Progenitor cell of endocrine pancreas (in vitro differentiated cells): Measurements from ENCODE around the gene ANO8. TPM values are rescaled to one million over a fixed set of nuclear protein-coding genes. Genes with fewer than 3 reads are reported as not detected.
A peak's percentile ranks its signal among the peaks of the same experiment; 100 is the strongest.

Source experiments
- DNase-seq: peaks from one replicate; pipeline ENCODE4 v3.0.0; 2021; ENCODE audit warnings: low spot score; ENCODE audit not compliant: unreplicated experiment
- H3K27ac Mint-ChIP-seq: 2 replicates; pipeline ENCODE4 v1.8.0; 2021; ENCODE audit warnings: mild to moderate bottlenecking, moderate library complexity, mixed read lengths
- H3K27me3 Mint-ChIP-seq: 2 replicates; pipeline ENCODE4 v1.8.0; 2021; ENCODE audit warnings: mixed read lengths
- H3K36me3 Mint-ChIP-seq: 2 replicates; pipeline ENCODE4 v1.8.0; 2022; ENCODE audit warnings: mixed read lengths; ENCODE audit not compliant: insufficient read depth
- H3K4me1 Mint-ChIP-seq: 2 replicates; pipeline ENCODE4 v1.8.0; 2021; ENCODE audit warnings: low read depth, mixed read lengths
- H3K4me3 Mint-ChIP-seq: 2 replicates; pipeline ENCODE4 v1.8.0; 2021; ENCODE audit warnings: low read depth, mild to moderate bottlenecking, moderate library complexity, mixed read lengths
- H3K9me3 Mint-ChIP-seq: 2 replicates; pipeline ENCODE4 v1.8.0; 2021; ENCODE audit warnings: low read depth, mixed read lengths
- total RNA-seq: library from RNA; stranded (reverse); gene quantifications from 2 replicates; pipeline ENCODE4 v1.2.1, GENCODE V29; 2021
- TF ChIP-seq, protein P1 (sequence below): fragments of 200-600 bp; sonication (generic); IDR thresholded peaks from one replicate; pipeline ENCODE4 v1.5.0; 2021; ENCODE audit warnings: antibody characterized with exemption, mild to moderate bottlenecking; ENCODE audit not compliant: unreplicated experiment

The ANO8 gene
- total RNA-seq, 1 donor from 2014 or later = 45.2 TPM

GRCh38 chr19:17286263-17286662, 48.4 kb downstream of the ANO8 start:
- TF ChIP-seq, protein P1, sequence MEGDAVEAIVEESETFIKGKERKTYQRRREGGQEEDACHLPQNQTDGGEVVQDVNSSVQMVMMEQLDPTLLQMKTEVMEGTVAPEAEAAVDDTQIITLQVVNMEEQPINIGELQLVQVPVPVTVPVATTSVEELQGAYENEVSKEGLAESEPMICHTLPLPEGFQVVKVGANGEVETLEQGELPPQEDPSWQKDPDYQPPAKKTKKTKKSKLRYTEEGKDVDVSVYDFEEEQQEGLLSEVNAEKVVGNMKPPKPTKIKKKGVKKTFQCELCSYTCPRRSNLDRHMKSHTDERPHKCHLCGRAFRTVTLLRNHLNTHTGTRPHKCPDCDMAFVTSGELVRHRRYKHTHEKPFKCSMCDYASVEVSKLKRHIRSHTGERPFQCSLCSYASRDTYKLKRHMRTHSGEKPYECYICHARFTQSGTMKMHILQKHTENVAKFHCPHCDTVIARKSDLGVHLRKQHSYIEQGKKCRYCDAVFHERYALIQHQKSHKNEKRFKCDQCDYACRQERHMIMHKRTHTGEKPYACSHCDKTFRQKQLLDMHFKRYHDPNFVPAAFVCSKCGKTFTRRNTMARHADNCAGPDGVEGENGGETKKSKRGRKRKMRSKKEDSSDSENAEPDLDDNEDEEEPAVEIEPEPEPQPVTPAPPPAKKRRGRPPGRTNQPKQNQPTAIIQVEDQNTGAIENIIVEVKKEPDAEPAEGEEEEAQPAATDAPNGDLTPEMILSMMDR = no peak
- Mint-ChIP-seq H3K4me3 (no peak overlapping the region), H3K27ac (no peak overlapping the region), H3K4me1 (no peaks in the 10 kb centered on the region), H3K27me3 (peaks cover 6% of the 10 kb centered on the region), H3K9me3 (no peaks in the 10 kb centered on the region), H3K36me3 (no peaks in the 10 kb centered on the region)
- no peak for DNase-seq

- Mint-ChIP-seq H3K27ac (no peak overlapping the region), H3K27me3 (peaks cover 7% of the 10 kb centered on the region), H3K4me3 (no peak overlapping the region), H3K4me1 (no peaks in the 10 kb centered on the region), H3K36me3 (no peaks in the 10 kb centered on the region), H3K9me3 (no peaks in the 10 kb centered on the region)
- DNase-seq = no peak
- TF ChIP-seq, protein P1 = no peak
Observed at GRCh38 chr19:17285415-17286135, 49.1 kb downstream of the ANO8 start.

DNA sequence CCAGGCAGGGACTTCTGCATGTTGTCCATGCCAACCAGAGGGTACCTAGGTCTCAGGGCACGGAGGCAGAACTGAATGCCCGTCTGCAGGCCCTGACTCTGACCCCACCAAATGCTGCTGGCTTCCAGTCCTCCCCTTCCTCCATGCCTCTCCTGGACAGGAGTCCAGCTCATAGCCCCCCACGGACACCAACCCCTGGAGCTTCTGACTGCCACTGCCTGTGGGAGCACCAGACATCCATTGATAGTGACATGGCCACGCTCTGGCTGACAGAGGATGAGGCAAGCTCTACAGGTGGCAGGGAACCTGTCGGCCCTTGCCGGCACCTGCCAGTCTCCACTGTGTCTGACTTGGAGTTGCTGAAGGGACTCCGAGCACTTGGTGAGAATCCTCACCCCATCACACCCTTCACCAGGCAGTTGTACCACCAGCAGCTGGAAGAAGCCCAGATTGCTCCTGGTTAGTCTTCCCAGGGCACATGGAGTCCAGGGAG, 51.1 kb downstream of the ANO8 start:
- DNase-seq = no peak
- H3K27me3 Mint-ChIP-seq = peaks cover 7% of the 10 kb centered on the region
- TF ChIP-seq, protein P1 = no peak
- H3K36me3 Mint-ChIP-seq = peaks cover 2% of the 10 kb centered on the region
- no peaks in the 10 kb centered on the region for H3K9me3 Mint-ChIP-seq
- no peak overlapping the region for H3K4me3 Mint-ChIP-seq
- no peaks in the 10 kb centered on the region for H3K4me1 Mint-ChIP-seq
- H3K27ac Mint-ChIP-seq = no peak overlapping the region

DNA sequence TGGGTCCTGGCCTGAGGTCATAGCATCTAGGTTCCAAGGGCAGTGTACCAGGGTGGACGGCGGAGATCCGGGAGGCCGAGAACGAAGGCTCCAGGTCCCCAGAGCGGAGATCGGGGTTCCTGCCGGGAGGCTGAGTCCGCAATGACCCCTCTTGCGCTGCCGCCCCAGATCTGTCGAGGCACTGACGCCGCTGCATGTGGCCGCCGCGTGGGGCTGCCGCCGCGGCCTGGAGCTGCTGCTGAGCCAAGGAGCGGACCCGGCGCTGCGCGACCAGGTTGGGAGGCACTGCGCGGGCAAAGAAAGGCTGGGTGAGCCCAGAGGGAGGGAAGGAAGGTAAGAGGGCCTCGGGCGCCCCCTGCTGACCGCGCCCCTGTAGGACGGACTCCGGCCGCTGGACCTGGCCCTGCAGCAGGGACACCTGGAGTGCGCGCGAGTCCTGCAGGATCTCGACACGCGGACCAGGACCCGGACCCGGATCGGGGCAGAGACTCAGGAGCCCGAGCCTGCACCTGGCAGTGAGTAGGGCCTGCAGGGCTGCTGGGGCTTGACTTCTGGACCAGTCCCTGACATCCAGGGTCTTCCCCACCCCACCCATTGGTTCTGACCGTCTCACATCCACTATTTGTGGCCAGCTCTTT, 52.0 kb downstream of the ANO8 start:
- H3K4me3 Mint-ChIP-seq = peak overlapping the region; percentile 67
- H3K9me3 Mint-ChIP-seq = no peaks in the 10 kb centered on the region
- TF ChIP-seq, protein P1 = peak; percentile 97
- H3K4me1 Mint-ChIP-seq = no peaks in the 10 kb centered on the region
- no peak overlapping the region for H3K27ac Mint-ChIP-seq
- peaks cover 7% of the 10 kb centered on the region for H3K27me3 Mint-ChIP-seq
- H3K36me3 Mint-ChIP-seq = peaks cover 3% of the 10 kb centered on the region
- peak; percentile 86 for DNase-seq

GRCh38 chr19:17281391-17282304, 53.0 kb downstream of the ANO8 start, which contains the start of gene ANKLE1:
ANKLE1 (plus strand) TSS chr19:17281901; CDS start chr19:17281921, 20 bp downstream.
- no peak within 1 kb of the TSS for H3K27ac Mint-ChIP-seq
- no peak for DNase-seq

More at GRCh38 chr19:17281391-17282304, 53.0 kb downstream of the ANO8 start, which contains the start of gene ANKLE1:
- no peaks in the 10 kb centered on the region for H3K4me1 Mint-ChIP-seq
- H3K4me3 Mint-ChIP-seq = peak within 1 kb of the TSS; percentile 67
- peaks cover 7% of the 10 kb centered on the region for H3K27me3 Mint-ChIP-seq
- H3K36me3 Mint-ChIP-seq = peaks cover 8% of the 10 kb centered on the region
- no peaks in the 10 kb centered on the region for H3K9me3 Mint-ChIP-seq
- TF ChIP-seq, protein P1 = no peak
